ENCODE results near the gene CCDC197. TPM values are rescaled to one million over a fixed set of nuclear protein-coding genes. Genes with fewer than 3 reads are reported as not detected.

Gene CCDC197
- total RNA-seq, 1 donor from 2014 or later, result not detected

- peak overlapping the region; percentile 27 for H3K4me3 Mint-ChIP-seq
- no peaks in the 10 kb centered on the region for H3K9me3 Mint-ChIP-seq
- Histone ChIP-seq H3F3A (ENCODE audit: low read depth) (no peaks in the 10 kb centered on the region), H3K4me1 (no peaks in the 10 kb centered on the region), H4K20me1 (ENCODE audit: low read depth) (no peaks in the 10 kb centered on the region), H3K36me3 (no peaks in the 10 kb centered on the region), H3K79me2 (ENCODE audit: low read depth) (no peaks in the 10 kb centered on the region), H3K9me3 (ENCODE audit: low read depth) (no peaks in the 10 kb centered on the region), H3K9ac (no peak overlapping the region), H2AFZ (replicated peaks) (no peak overlapping the region), H3K27me3 (peaks cover 9% of the 10 kb centered on the region), H3K4me3 (no peak overlapping the region), H3K27ac (no peak overlapping the region), H3K4me2 (no peak overlapping the region)
- H3K4me1 Mint-ChIP-seq, result peaks cover 13% of the 10 kb centered on the region
- peak; percentile 84 for DNase-seq (ENCODE audit: low spot score)
- TF ChIP-seq, protein P1, sequence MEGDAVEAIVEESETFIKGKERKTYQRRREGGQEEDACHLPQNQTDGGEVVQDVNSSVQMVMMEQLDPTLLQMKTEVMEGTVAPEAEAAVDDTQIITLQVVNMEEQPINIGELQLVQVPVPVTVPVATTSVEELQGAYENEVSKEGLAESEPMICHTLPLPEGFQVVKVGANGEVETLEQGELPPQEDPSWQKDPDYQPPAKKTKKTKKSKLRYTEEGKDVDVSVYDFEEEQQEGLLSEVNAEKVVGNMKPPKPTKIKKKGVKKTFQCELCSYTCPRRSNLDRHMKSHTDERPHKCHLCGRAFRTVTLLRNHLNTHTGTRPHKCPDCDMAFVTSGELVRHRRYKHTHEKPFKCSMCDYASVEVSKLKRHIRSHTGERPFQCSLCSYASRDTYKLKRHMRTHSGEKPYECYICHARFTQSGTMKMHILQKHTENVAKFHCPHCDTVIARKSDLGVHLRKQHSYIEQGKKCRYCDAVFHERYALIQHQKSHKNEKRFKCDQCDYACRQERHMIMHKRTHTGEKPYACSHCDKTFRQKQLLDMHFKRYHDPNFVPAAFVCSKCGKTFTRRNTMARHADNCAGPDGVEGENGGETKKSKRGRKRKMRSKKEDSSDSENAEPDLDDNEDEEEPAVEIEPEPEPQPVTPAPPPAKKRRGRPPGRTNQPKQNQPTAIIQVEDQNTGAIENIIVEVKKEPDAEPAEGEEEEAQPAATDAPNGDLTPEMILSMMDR (IDR thresholded peaks at IDR 0.05), result peak; percentile 96
- no peak for TF ChIP-seq EZH2phosphoT487 (IDR thresholded peaks at IDR 0.05)
- TF ChIP-seq EZH2 (IDR thresholded peaks at IDR 0.05), result no peak
- no peak overlapping the region for H3K27ac Mint-ChIP-seq
- H3K27me3 Mint-ChIP-seq (ENCODE audit: insufficient read depth, low read depth), result peaks cover 10% of the 10 kb centered on the region
- H3K36me3 Mint-ChIP-seq, result peaks cover 2% of the 10 kb centered on the region
Observed at GRCh38 chr14:94001501-94002396, 4.6 kb downstream of the CCDC197 start.

GRCh38 chr14:94003397-94003796 is 6.3 kb downstream of the CCDC197 start:
- Histone ChIP-seq H3F3A (ENCODE audit: low read depth) (no peaks in the 10 kb centered on the region), H3K36me3 (no peaks in the 10 kb centered on the region), H4K20me1 (ENCODE audit: low read depth) (no peaks in the 10 kb centered on the region), H3K4me3 (no peak overlapping the region), H3K4me2 (no peak overlapping the region), H3K27ac (no peak overlapping the region), H3K27me3 (peaks cover 9% of the 10 kb centered on the region), H3K4me1 (no peaks in the 10 kb centered on the region), H2AFZ (replicated peaks) (no peak overlapping the region), H3K9me3 (ENCODE audit: low read depth) (no peaks in the 10 kb centered on the region), H3K79me2 (ENCODE audit: low read depth) (no peaks in the 10 kb centered on the region), H3K9ac (no peak overlapping the region)
- peak overlapping the region; percentile 1 for H3K27ac Mint-ChIP-seq
- DNase-seq (ENCODE audit: low spot score), result no peak
- peak overlapping the region; percentile 1 for H3K4me3 Mint-ChIP-seq
- no peaks in the 10 kb centered on the region for H3K9me3 Mint-ChIP-seq
- TF ChIP-seq, protein P1 (IDR thresholded peaks at IDR 0.05), result no peak
- TF ChIP-seq EZH2phosphoT487 (IDR thresholded peaks at IDR 0.05) (no peak), EZH2 (IDR thresholded peaks at IDR 0.05) (no peak)
- H3K36me3 Mint-ChIP-seq, result peaks cover 2% of the 10 kb centered on the region
- peaks cover 10% of the 10 kb centered on the region for H3K27me3 Mint-ChIP-seq (ENCODE audit: insufficient read depth, low read depth)
- H3K4me1 Mint-ChIP-seq, result peaks cover 12% of the 10 kb centered on the region

- DNase-seq (ENCODE audit: low spot score), result no peak
- peaks cover 10% of the 10 kb centered on the region for H3K4me1 Mint-ChIP-seq
- Histone ChIP-seq H3K4me1 (no peaks in the 10 kb centered on the region), H3K4me2 (no peak overlapping the region), H2AFZ (replicated peaks) (no peak overlapping the region), H3F3A (ENCODE audit: low read depth) (no peaks in the 10 kb centered on the region), H3K79me2 (ENCODE audit: low read depth) (no peaks in the 10 kb centered on the region), H3K27ac (no peak overlapping the region), H4K20me1 (ENCODE audit: low read depth) (no peaks in the 10 kb centered on the region), H3K4me3 (no peak overlapping the region), H3K9me3 (ENCODE audit: low read depth) (no peaks in the 10 kb centered on the region), H3K9ac (no peak overlapping the region), H3K27me3 (peaks cover 9% of the 10 kb centered on the region), H3K36me3 (no peaks in the 10 kb centered on the region)
- no peak for TF ChIP-seq EZH2phosphoT487 (IDR thresholded peaks at IDR 0.05)
- TF ChIP-seq, protein P1 (IDR thresholded peaks at IDR 0.05), result no peak
- TF ChIP-seq EZH2 (IDR thresholded peaks at IDR 0.05), result no peak
- H3K4me3 Mint-ChIP-seq, result no peak overlapping the region
- peaks cover 10% of the 10 kb centered on the region for H3K27me3 Mint-ChIP-seq (ENCODE audit: insufficient read depth, low read depth)
- peaks cover 2% of the 10 kb centered on the region for H3K36me3 Mint-ChIP-seq
- H3K27ac Mint-ChIP-seq, result no peak overlapping the region
- no peaks in the 10 kb centered on the region for H3K9me3 Mint-ChIP-seq
Observed at GRCh38 chr14:94004015-94004414, 6.9 kb downstream of the CCDC197 start.

All from neural progenitor cell (in vitro differentiated cells).